ENCODE data around the gene BSN. TPM values are rescaled to one million over a fixed set of nuclear protein-coding genes. Genes with fewer than 3 reads are reported as not detected.
"Not testable (repeated sequence)": the region's sequence is repeated elsewhere in the genome, so short reads cannot be mapped to it uniquely, and the experiment has no call there.

BSN gene
- total RNA-seq, 2 experiments from 2014 or later = 0.09 to 0.11 TPM

DNA sequence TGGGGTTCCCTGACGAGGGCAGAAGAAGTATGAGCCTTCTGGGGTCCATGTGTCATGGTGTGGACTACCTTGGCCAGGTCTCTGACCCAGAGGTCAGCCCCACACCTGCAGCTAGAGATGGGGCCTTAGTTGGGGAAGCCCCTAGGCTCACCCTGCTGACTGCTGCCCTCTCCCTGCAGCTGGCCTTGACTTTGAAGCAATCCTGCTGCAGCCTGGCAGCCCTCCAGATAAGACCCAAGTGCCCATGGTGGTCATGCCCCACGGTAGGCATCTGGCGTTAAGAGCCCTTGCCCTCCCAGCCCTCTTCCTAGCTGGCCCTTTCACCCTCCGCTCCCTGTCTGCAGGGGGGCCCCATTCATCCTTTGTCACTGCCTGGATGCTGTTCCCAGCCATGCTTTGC lies 127.3 kb downstream of the BSN start:
- intact Hi-C loops (cut with DNase I, micrococcal nuclease) = no loop called here
- ATAC-seq = no peak
- no peak for DNase-seq
- no peak overlapping the region for H3K4me3 Mint-ChIP-seq
- peaks cover 4% of the 10 kb centered on the region for H3K4me1 Mint-ChIP-seq
- H3K27me3 Mint-ChIP-seq = no peaks in the 10 kb centered on the region
- ChIA-PET CTCF (no interaction called here), POLR2A (no interaction called here)
- H3K27ac Mint-ChIP-seq = no peak overlapping the region
- H3K36me3 Mint-ChIP-seq (ENCODE audit: low read depth) = peaks cover 25% of the 10 kb centered on the region
- no peaks in the 10 kb centered on the region for H3K9me3 Mint-ChIP-seq (ENCODE audit: low read depth)

DNA sequence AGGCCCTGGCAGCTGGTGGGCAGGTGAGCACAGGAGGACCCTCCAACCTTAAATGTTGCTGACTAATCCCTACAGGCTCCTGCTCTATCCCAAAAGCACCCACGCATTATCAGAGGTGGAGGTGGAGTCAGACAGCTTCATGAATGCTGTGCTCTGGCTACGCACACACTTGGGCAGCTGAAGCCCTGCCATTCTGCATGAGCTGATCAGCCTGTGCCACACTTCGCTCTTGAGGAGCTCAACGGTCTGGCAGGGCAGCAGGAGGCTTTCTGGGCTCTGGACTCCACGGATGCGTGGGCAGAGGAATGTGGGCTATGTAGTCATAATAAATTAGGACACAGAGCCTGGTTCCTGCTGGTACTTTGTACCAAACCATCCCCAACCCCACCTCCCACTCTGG lies 128.9 kb downstream of the BSN start:
- POLR2A ChIA-PET = interaction anchor here (0.6 kb wide), 1 partner anchor 271 kb away, joined by 3 read pairs; the partner anchor contains the start of gene RHOA
- CTCF ChIA-PET = no interaction called here
- DNase-seq (no peak), ATAC-seq (no peak)
- Mint-ChIP-seq H3K4me1 (peaks cover 7% of the 10 kb centered on the region), H3K36me3 (ENCODE audit: low read depth) (peaks cover 20% of the 10 kb centered on the region), H3K9me3 (ENCODE audit: low read depth) (no peaks in the 10 kb centered on the region), H3K4me3 (no peak overlapping the region), H3K27ac (no peak overlapping the region), H3K27me3 (no peaks in the 10 kb centered on the region)
- intact Hi-C loops (cut with DNase I, micrococcal nuclease) = no loop called here

DNA sequence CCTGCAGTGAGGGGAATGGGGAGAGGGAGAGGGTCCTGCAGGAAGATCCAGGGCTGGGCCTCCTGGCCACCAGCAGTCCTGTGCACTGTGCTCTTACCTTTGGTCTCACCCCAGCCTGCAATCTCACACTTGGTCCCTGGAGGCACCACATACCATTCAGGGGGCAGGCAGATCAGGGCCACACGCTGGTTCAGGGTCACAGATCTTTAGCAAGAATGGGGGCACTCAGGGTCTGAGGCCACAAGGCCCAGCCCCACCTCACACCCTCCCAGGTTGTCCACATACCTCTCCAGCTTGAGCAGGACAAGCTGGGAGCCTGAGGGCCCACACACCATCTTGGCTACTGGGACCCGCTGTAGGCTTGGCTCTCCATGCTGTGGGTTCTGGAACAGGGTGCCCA lies 130.2 kb downstream of the BSN start:
- POLR2A ChIA-PET; H3K27me3 Mint-ChIP-seq; intact Hi-C loops (cut with DNase I, micrococcal nuclease); ATAC-seq; H3K4me3 Mint-ChIP-seq; CTCF ChIA-PET; H3K9me3 Mint-ChIP-seq (ENCODE audit: low read depth); H3K27ac Mint-ChIP-seq; DNase-seq: not testable (repeated sequence)
- Mint-ChIP-seq H3K36me3 (ENCODE audit: low read depth) (peaks cover 19% of the 10 kb centered on the region), H3K4me1 (peaks cover 12% of the 10 kb centered on the region)

DNA sequence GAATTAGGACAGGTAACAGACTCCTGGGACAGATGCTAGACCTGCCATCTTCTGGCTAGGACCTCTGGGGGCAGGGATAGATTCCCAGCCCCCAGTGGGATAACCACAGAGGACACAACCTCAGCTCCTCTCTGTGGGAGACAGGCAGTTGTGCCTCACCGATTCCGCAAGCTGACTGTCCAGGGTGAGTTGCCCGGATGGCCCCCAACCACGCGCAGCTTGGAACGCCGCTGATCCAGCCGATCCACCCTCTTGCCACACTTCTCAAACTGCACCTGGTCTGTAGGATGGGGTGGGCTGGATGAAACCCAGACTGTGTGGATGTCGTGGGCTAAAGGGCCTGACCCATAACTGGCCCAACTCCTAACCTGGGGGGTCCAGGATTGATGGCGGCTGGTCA lies 130.8 kb downstream of the BSN start:
- CTCF ChIA-PET; H3K27me3 Mint-ChIP-seq; ATAC-seq; POLR2A ChIA-PET; H3K4me3 Mint-ChIP-seq; DNase-seq; H3K27ac Mint-ChIP-seq; H3K9me3 Mint-ChIP-seq (ENCODE audit: low read depth): not testable (repeated sequence)
- Mint-ChIP-seq H3K4me1 (peaks cover 16% of the 10 kb centered on the region), H3K36me3 (ENCODE audit: low read depth) (peaks cover 14% of the 10 kb centered on the region)
- intact Hi-C loops (cut with DNase I, micrococcal nuclease) = loop anchor here in 1 of 2 experiments (5.0 kb wide), 1 partner anchor 672 kb away; the partner anchor contains the start of gene TMEM115

DNA sequence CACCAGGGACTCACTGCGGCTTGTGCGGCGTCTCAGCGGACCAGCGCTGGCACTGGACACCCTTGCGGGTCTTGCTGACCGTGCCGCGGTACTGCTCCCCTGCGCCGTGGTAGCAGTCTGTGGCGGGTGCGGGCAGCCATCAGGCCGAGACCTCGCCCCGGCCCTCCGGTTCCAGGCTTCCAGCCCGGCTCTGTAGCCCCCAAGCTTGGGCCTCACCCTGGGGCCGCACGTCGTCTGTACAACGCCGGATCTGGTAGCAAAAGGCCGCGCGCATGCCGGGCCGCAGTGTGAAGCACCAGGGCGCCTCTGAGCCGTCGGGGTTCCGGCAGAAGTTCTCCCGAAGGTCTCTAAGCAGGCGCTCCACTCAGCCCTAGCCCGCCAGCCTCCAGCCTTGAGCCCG lies 131.6 kb downstream of the BSN start:
- H3K36me3 Mint-ChIP-seq (ENCODE audit: low read depth) = peaks cover 12% of the 10 kb centered on the region
- H3K9me3 Mint-ChIP-seq (ENCODE audit: low read depth); H3K27me3 Mint-ChIP-seq; CTCF ChIA-PET; H3K4me3 Mint-ChIP-seq; POLR2A ChIA-PET; H3K27ac Mint-ChIP-seq: not testable (repeated sequence)
- ATAC-seq (peak; percentile 4), DNase-seq (peak; percentile 35)
- H3K4me1 Mint-ChIP-seq = peaks cover 22% of the 10 kb centered on the region
- intact Hi-C loops (cut with DNase I, micrococcal nuclease) = loop anchor here in 1 of 2 experiments (5.0 kb wide), 1 partner anchor 671 kb away; the partner anchor contains the start of gene TMEM115

DNA sequence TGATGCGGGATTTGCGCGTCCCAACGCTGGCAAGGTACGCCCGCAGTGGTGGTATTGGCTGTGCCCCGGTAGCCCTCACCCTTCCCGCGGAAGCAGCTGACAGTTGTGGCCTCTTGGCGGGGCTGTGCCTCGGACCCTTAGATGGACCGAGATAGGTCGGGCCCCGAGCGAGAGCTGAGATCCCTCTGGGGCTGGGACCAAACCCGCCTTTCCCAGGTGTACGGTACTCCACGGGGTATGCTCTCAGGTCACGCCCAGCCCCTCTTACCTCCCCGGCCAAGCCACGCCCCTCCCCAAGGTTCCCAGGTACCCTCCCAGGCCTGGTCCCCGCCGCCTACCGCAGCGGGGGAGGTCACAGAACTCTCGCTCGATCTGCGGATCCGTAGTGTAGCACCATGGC lies 132.1 kb downstream of the BSN start:
- H3K4me3 Mint-ChIP-seq = peak overlapping the region; percentile 43
- intact Hi-C loops (cut with DNase I, micrococcal nuclease) = loop anchor here in 1 of 2 experiments (5.0 kb wide), 1 partner anchor 671 kb away; the partner anchor contains the start of gene TMEM115
- peak; percentile 5 for ATAC-seq

DNA sequence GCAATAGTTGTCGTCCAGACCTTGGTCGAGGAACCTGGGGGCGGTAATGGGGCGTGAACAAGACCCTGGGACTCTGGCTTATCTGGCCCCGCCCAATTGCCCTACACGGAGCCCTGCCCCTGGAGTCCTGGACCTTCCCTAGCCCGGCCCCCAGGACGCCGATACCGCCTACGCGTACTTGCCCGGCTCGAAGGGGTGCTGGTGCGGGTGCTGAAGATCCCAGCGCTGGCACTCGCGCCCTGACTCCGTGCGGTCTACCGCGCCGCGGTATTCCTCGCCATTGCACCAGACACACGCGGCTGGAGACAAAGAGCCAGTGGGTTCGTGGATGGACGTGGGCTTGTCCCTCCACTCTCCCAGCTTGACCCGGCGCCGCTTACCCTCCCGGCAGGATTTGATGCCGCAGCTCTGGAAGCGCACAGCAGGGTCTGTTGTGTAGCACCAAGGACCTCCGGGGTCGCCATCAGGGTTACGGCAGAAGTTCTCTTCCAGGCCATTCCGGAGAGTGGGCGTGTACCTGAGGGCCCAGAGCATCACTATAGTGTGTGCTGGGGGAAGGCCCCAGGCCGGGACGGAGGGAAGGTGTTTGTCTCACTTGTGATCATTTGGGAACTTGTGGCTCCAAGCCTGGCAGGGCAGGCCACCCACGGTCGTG lies 132.6 kb downstream of the BSN start:
- ATAC-seq (peak; percentile 39), DNase-seq (peak; percentile 67)
- POLR2A ChIA-PET; H3K27me3 Mint-ChIP-seq; H3K9me3 Mint-ChIP-seq (ENCODE audit: low read depth); H3K27ac Mint-ChIP-seq; CTCF ChIA-PET: not testable (repeated sequence)
- peaks cover 30% of the 10 kb centered on the region for H3K4me1 Mint-ChIP-seq
- peak overlapping the region; percentile 43 for H3K4me3 Mint-ChIP-seq
- intact Hi-C loops (cut with DNase I, micrococcal nuclease) = loop anchor here in 1 of 2 experiments (5.0 kb wide), 1 partner anchor 670 kb away; the partner anchor contains the start of gene TMEM115
- H3K36me3 Mint-ChIP-seq (ENCODE audit: low read depth) = peaks cover 12% of the 10 kb centered on the region

More for the DNA sequence above, 132.1 kb downstream of the BSN start:
- CTCF ChIA-PET; POLR2A ChIA-PET; H3K27me3 Mint-ChIP-seq; H3K9me3 Mint-ChIP-seq (ENCODE audit: low read depth); H3K27ac Mint-ChIP-seq: not testable (repeated sequence)
- peaks cover 12% of the 10 kb centered on the region for H3K36me3 Mint-ChIP-seq (ENCODE audit: low read depth)
- H3K4me1 Mint-ChIP-seq = peaks cover 27% of the 10 kb centered on the region
- DNase-seq = peak; percentile 49

DNA sequence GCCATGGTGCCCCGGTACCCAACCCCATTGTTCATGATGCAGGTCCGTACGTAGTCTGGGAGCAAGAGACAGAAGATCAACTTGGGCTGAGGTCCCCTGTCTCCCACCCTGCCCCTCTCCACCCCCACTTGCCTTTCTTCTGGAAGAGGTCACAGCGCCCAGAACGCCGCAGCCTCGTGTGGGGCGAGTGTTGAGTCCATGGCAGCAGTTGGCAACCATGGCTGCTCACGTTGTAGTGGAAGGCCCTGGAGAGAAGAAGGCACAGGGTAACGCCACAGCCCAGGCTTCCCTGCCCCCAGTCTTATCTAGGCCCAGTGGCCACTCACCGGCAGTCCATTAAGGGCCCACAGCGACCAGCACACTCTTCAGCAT lies 133.1 kb downstream of the BSN start:
- CTCF ChIA-PET = not testable (repeated sequence)

DNA sequence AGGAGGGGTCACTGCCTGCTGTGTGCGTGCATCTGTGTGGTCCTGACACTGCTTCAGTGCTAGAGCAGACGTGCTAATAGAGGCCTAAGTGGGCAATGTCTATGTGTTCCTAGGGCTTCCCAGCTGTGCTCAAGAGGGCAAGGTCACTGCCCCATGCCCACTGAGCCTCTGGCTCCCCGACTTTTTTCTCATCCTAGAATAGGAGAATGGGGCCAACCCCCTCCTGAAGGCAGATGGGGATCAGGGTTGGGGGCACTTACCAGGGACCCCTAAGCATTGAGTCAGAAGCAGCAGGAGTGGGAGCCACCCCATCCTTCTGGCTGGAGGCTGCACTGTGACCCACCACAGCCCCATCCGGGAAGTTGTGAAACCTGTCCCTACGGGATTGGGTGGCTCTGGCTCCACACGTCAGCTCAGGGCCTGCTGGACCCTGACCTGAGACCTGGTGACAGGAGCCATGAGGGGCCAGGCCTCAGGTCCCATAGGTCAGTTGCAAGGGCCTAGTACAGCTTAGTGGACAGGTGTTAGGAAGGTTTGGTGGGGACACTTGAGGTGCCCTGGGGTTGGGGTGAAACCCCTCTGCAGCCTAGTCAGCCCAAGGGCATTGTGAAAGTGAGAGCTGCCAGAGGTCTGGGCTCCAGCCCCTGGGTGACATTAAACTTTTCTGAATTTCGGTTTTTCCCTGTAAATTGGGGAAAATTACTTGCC lies 134.2 kb downstream of the BSN start:
- Mint-ChIP-seq H3K4me3 (peak overlapping the region; percentile 90), H3K4me1 (peaks cover 30% of the 10 kb centered on the region), H3K27ac (peak overlapping the region; percentile 90)
- POLR2A ChIA-PET = interaction anchor here (0.6 kb wide), 1 partner anchor 924 kb away, joined by 3 read pairs; no protein-coding TSS in a partner anchor
- ATAC-seq = peak; percentile 2
- CTCF ChIA-PET; H3K36me3 Mint-ChIP-seq (ENCODE audit: low read depth); H3K9me3 Mint-ChIP-seq (ENCODE audit: low read depth); H3K27me3 Mint-ChIP-seq: not testable (repeated sequence)
- intact Hi-C loops (cut with DNase I, micrococcal nuclease) = loop anchor here (1.0 to 5.0 kb wide), 8 partner anchors 14 to 669 kb away; partner anchors contain the start of genes APEH (in 2 of the 2), AMIGO3 (in 1 of the 2), BSN (in 1 of the 2) and DAG1 (in 1 of the 2)
- DNase-seq = peak; percentile 35

More for the DNA sequence above, 133.1 kb downstream of the BSN start:
- H3K27ac Mint-ChIP-seq; H3K4me3 Mint-ChIP-seq; DNase-seq; ATAC-seq; H3K27me3 Mint-ChIP-seq; POLR2A ChIA-PET; H3K9me3 Mint-ChIP-seq (ENCODE audit: low read depth): not testable (repeated sequence)
- peaks cover 30% of the 10 kb centered on the region for H3K4me1 Mint-ChIP-seq
- intact Hi-C loops (cut with DNase I, micrococcal nuclease) = loop anchor here in 1 of 2 experiments (5.0 kb wide), 1 partner anchor 670 kb away; the partner anchor contains the start of gene TMEM115
- peaks cover 12% of the 10 kb centered on the region for H3K36me3 Mint-ChIP-seq (ENCODE audit: low read depth)

DNA sequence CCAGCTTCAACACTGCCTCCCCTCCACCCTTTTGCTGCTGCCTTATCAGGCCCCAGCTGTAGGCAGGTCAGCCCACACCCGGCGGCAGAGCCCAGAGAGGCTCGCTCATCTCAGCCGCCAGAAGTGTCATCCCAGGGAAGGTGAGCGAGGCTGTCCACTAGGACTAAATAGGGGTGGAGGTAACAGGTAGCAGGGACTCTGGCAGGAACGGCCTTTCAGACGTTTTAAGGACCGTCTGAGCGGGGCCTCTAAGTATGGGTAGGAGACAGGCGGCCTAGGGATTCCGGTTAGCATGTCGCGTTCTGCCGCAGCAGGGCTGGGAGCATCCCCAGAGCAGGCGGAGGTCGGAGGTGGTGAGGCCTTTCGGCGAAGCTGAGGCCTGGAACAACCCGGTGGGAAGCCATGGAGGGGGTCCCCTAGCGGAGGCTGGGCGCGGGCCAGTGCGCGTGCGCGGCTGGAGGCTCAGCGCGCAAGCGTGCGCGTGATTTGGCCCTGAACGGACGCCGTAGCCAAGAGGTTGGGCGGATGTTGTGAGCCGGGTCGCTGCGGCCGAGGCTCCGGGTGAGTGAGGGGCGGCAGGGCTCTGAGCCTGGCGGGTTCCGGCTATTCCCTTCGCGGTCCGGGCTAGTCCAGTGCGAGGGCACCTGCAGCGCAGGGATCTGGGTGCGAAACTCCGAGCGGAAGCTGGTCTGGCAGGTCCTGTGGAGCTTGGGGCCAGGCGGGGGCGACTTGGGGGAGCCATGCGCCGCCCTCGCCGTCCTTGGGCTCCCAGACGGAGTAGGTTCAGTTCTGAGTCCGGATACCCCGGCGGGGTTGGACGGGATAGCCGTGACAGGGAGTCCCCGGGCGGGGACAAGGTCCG lies 135.0 kb downstream of the BSN start, which contains the start of the genes MST1 and RNF123:
TSS of gene MST1 (minus strand) at position 429 of the 862 bp plus-strand sequence. CDS start 783 bp downstream, outside the sequence.
TSS of gene RNF123 (plus strand) at position 512 of the 862 bp plus-strand sequence. CDS start 1,609 bp downstream, outside the sequence.
- intact Hi-C loops (cut with DNase I, micrococcal nuclease) = loop anchor here (1.0 to 5.0 kb wide), 8 partner anchors 14 to 668 kb away; partner anchors contain the start of genes APEH (in 2 of the 2), AMIGO3 (in 1 of the 2), BSN (in 1 of the 2) and DAG1 (in 1 of the 2)
- ChIA-PET POLR2A (interaction anchor here (0.6 kb wide), 1 partner anchor 923 kb away, joined by 3 read pairs; no protein-coding TSS in a partner anchor), CTCF (no interaction called here)
- Mint-ChIP-seq H3K27ac (peak within 1 kb of the TSS; percentile 90), H3K4me3 (peak within 1 kb of the TSS; percentile 90), H3K9me3 (ENCODE audit: low read depth) (no peaks in the 10 kb centered on the region), H3K4me1 (peaks cover 30% of the 10 kb centered on the region), H3K36me3 (ENCODE audit: low read depth) (peaks cover 6% of the 10 kb centered on the region), H3K27me3 (no peaks in the 10 kb centered on the region)
- ATAC-seq (peak; percentile 74), DNase-seq (peak; percentile 95)

Data from activated CD4-positive, alpha-beta T cell treated with anti-CD3 and anti-CD28 coated beads for 36 hours (primary cell).